HG02798 (cell line): ENCODE measurements around the gene LAMTOR1.
A peak's percentile ranks its signal among the peaks of the same experiment; 100 is the strongest.

Experiments used
- ATAC-seq: cut with Tn5 transposase; IDR thresholded peaks from one replicate; pipeline ENCODE4 v1.9.1; 2021; ENCODE audit warnings: mild to moderate bottlenecking; ENCODE audit not compliant: unreplicated experiment, poor library complexity

Gene LAMTOR1

GRCh38 chr11:72084076-72084475, 19.0 kb downstream of the LAMTOR1 start:
- ATAC-seq = no peak

- no peak for ATAC-seq
Observed at GRCh38 chr11:72083414-72083813, 19.7 kb downstream of the LAMTOR1 start.

- no peak for ATAC-seq
Observed at GRCh38 chr11:72081821-72082453, 21.2 kb downstream of the LAMTOR1 start.

GRCh38 chr11:72081184-72081644, 21.9 kb downstream of the LAMTOR1 start:
- ATAC-seq = no peak

GRCh38 chr11:72080326-72081183, 22.5 kb downstream of the LAMTOR1 start, which contains the start of the genes LRRC51 and NUMA1:
TSS of gene LRRC51 (plus strand) at chr11:72080850. CDS start at chr11:72089084, 8,234 bp downstream.
TSS of gene NUMA1 (minus strand) at chr11:72080542. CDS start at chr11:72035943, 44,599 bp downstream.
- ATAC-seq = peak; percentile 95

GRCh38 chr11:72079819-72080325, 23.2 kb downstream of the LAMTOR1 start:
- no peak for ATAC-seq

GRCh38 chr11:72078477-72078876, 24.6 kb downstream of the LAMTOR1 start:
- ATAC-seq = no peak

- no peak for ATAC-seq
Observed at GRCh38 chr11:72075756-72076155, 27.3 kb downstream of the LAMTOR1 start.

- no peak for ATAC-seq
Observed at GRCh38 chr11:72075109-72075508, 28.0 kb downstream of the LAMTOR1 start.

- no peak for ATAC-seq
Observed at GRCh38 chr11:72072348-72072747, 30.7 kb downstream of the LAMTOR1 start.

- no peak for ATAC-seq
Observed at GRCh38 chr11:72070491-72070890, 32.6 kb downstream of the LAMTOR1 start.

- ATAC-seq = peak; percentile 67
Observed at GRCh38 chr11:72069787-72070251, 33.3 kb downstream of the LAMTOR1 start.

- peak; percentile 38 for ATAC-seq
Observed at GRCh38 chr11:72069200-72069599, 33.9 kb downstream of the LAMTOR1 start.

- no peak for ATAC-seq
Observed at GRCh38 chr11:72067676-72068075, 35.4 kb downstream of the LAMTOR1 start.

- ATAC-seq = no peak
Observed at GRCh38 chr11:72067266-72067665, 35.8 kb downstream of the LAMTOR1 start.

GRCh38 chr11:72066855-72067254, 36.2 kb downstream of the LAMTOR1 start:
- ATAC-seq = no peak

- ATAC-seq = no peak
Observed at GRCh38 chr11:72061739-72062396, 41.2 kb downstream of the LAMTOR1 start.

GRCh38 chr11:72058416-72059034, 44.6 kb downstream of the LAMTOR1 start:
- no peak for ATAC-seq

- ATAC-seq = no peak
Observed at GRCh38 chr11:72048766-72049460, 54.2 kb downstream of the LAMTOR1 start.
